CD14-positive monocyte (primary cell): ENCODE results near the gene TRAPPC5. TPM values are rescaled to one million over a fixed set of nuclear protein-coding genes. Genes with fewer than 3 reads are reported as not detected.

ENCODE experiments used
- DNase-seq, 3 donors: peaks; one replicate each; pipeline ENCODE4 v3.0.0-alpha.2; 2011 to 2022
- H2AFZ ChIP-seq: 2 replicates; pipeline ENCODE4 v1.6.0; 2012; ENCODE audit warnings: mild to moderate bottlenecking, low read depth, low read length, inconsistent platforms; ENCODE audit not compliant: insufficient read depth, poor library complexity, severe bottlenecking
- H3K27ac ChIP-seq, 2 donors: 1 replicate in 1 of 2; 2 replicates in 1 of 2; pipeline ENCODE4 v1.5.1; 2012 to 2013; ENCODE audit warnings: low read length in 2 of 2, control low read depth in 1 of 2, inconsistent platforms in 1 of 2, low read depth in 1 of 2, mild to moderate bottlenecking in 1 of 2
- H3K27me3 ChIP-seq, 2 donors: one replicate each; pipeline versions ENCODE4 v1.6.0 to v1.6.1; 2011 to 2013; ENCODE audit warnings: low read length in 2 of 2; ENCODE audit not compliant: control insufficient read depth in 2 of 2, insufficient read depth in 2 of 2
- H3K36me3 ChIP-seq, 2 donors: replicated peaks in 1 of 2; 1 replicate in 1 of 2; 2 replicates in 1 of 2; pipeline versions ENCODE4 v1.5.1 to v1.6.1; 2012 to 2013; ENCODE audit warnings: low read length in 2 of 2, control low read depth in 1 of 2, inconsistent platforms in 1 of 2, mild to moderate bottlenecking in 1 of 2; ENCODE audit not compliant: insufficient read depth in 2 of 2, control insufficient read depth in 1 of 2
- H3K4me1 ChIP-seq, 2 donors: 1 replicate in 1 of 2; 2 replicates in 1 of 2; pipeline versions ENCODE4 v1.5.1 to v1.6.1; 2012 to 2013; ENCODE audit warnings: low read length in 2 of 2, control low read depth in 1 of 2, inconsistent platforms in 1 of 2, mild to moderate bottlenecking in 1 of 2, moderate library complexity in 1 of 2; ENCODE audit not compliant: insufficient read depth in 2 of 2, control insufficient read depth in 1 of 2
- H3K4me2 ChIP-seq: replicated peaks from 2 replicates; pipeline ENCODE3; 2012; ENCODE audit warnings: low read length, moderate library complexity, mild to moderate bottlenecking; ENCODE audit not compliant: poor library complexity, severe bottlenecking; ENCODE audit errors: extremely low read depth
- H3K4me3 ChIP-seq, 3 experiments: fragments of 200-600 bp in 1 of 3; sonication (generic) in 1 of 3; replicated peaks in 1 of 3; 1 replicate in 2 of 3; 2 replicates in 1 of 3; pipeline ENCODE4 v1.5.1; 2011 to 2013; ENCODE audit warnings: low read length in 3 of 3, mild to moderate bottlenecking in 3 of 3, control low read depth in 2 of 3, low read depth in 2 of 3, inconsistent platforms in 1 of 3, moderate library complexity in 1 of 3
- H3K79me2 ChIP-seq: 2 replicates; pipeline ENCODE4 v1.6.0; 2012; ENCODE audit warnings: mild to moderate bottlenecking, control low read depth, inconsistent platforms, low read length, moderate library complexity; ENCODE audit not compliant: insufficient read depth
- H3K9ac ChIP-seq: 2 replicates; pipeline ENCODE4 v1.6.0; 2017; ENCODE audit warnings: low read length, mild to moderate bottlenecking; ENCODE audit not compliant: insufficient read depth, poor library complexity, severe bottlenecking
- H3K9me3 ChIP-seq, 2 donors: replicated peaks in 1 of 2; 1 replicate in 1 of 2; 2 replicates in 1 of 2; pipeline versions ENCODE4 v1.5.1 to v1.6.1; 2012 to 2013; ENCODE audit warnings: low read length in 2 of 2, control low read depth in 1 of 2; ENCODE audit not compliant: control insufficient read depth in 1 of 2, insufficient read depth in 1 of 2
- H4K20me1 ChIP-seq: 2 replicates; pipeline ENCODE4 v1.6.0; 2012; ENCODE audit warnings: mild to moderate bottlenecking, low read length, control low read depth, moderate library complexity; ENCODE audit not compliant: insufficient read depth
- H3K27ac Mint-ChIP-seq, 7 donors: one replicate each; pipeline ENCODE4 v1.8.0; 2020; ENCODE audit warnings: mild to moderate bottlenecking in 7 of 7, mixed read lengths in 7 of 7, moderate library complexity in 6 of 7, inconsistent platforms in 2 of 7
- H3K27me3 Mint-ChIP-seq, 3 donors: one replicate each; pipeline ENCODE4 v1.8.0; 2021 to 2022; ENCODE audit warnings: low read depth in 3 of 3, mild to moderate bottlenecking in 3 of 3, mixed read lengths in 3 of 3, moderate library complexity in 3 of 3, inconsistent platforms in 1 of 3
- H3K36me3 Mint-ChIP-seq, 2 donors: one replicate each; pipeline ENCODE4 v1.8.0; 2020; ENCODE audit warnings: mixed read lengths in 2 of 2, inconsistent platforms in 1 of 2, mild to moderate bottlenecking in 1 of 2
- H3K4me1 Mint-ChIP-seq: one replicate; pipeline ENCODE4 v1.8.0; 2020; ENCODE audit warnings: mild to moderate bottlenecking, mixed read lengths
- H3K4me3 Mint-ChIP-seq, 2 donors: one replicate each; pipeline ENCODE4 v1.8.0; 2020; ENCODE audit warnings: mild to moderate bottlenecking in 2 of 2, mixed read lengths in 2 of 2, moderate library complexity in 1 of 2
- H3K9me3 Mint-ChIP-seq, 7 donors: one replicate each; pipeline ENCODE4 v1.8.0; 2020 to 2022; ENCODE audit warnings: mixed read lengths in 7 of 7, mild to moderate bottlenecking in 6 of 7, moderate library complexity in 6 of 7, inconsistent platforms in 2 of 7
- CTCF ChIP-seq: fragments of 200-600 bp; IDR thresholded peaks from one replicate; pipeline ENCODE4 v1.8.0; 2022; ENCODE audit warnings: antibody characterized with exemption, mild to moderate bottlenecking
- WGBS: methylation state at CpG from one replicate; pipeline ENCODE4 v1.1.5; 2013; ENCODE audit warnings: missing lambda C conversion rate; ENCODE audit not compliant: insufficient coverage; 5-methylcytosine and 5-hydroxymethylcytosine counted together
- intact Hi-C, 2 donors: fragments of 100-400 bp; cut with micrococcal nuclease; formaldehyde crosslinking; loops; one replicate each; pipeline versions ENCODE4 v1.15.0 to v1.15.1; 2023
- polyA plus RNA-seq, 3 donors: library from polyadenylated mRNA; depleted of rRNA in 1 of 3; unstranded in 2 of 3; stranded (reverse) in 1 of 3; fragments of 300-500 nt in 2 of 3; fragments of >200 nt in 1 of 3; fragmentation: Illumina TruSeq in 2 of 3; gene quantifications; 1 replicate in 2 of 3; 2 replicates in 1 of 3; pipeline ENCODE4 v1.2.3, GENCODE V29; 2012 to 2021

TRAPPC5 gene
- polyA plus RNA-seq, 3 donors = 126 to 449 (median 414) TPM

- H3K36me3 Mint-ChIP-seq = peaks cover 0 to 3% of the 10 kb centered on the region in 2 donors
- Histone ChIP-seq H3K4me1 (peaks cover 80 to 84% of the 10 kb centered on the region in 2 donors), H3K36me3 (no peaks in the 10 kb centered on the region), H3K27ac (peak overlapping the region; percentile 92 to 98), H2AFZ (peak overlapping the region; percentile 73), H3K4me3 (peak overlapping the region in 1 of 3 experiments; percentile 67), H4K20me1 (no peaks in the 10 kb centered on the region), H3K9me3 (no peaks in the 10 kb centered on the region), H3K4me2 (peak overlapping the region; percentile 75), H3K27me3 (no peaks in the 10 kb centered on the region), H3K79me2 (no peaks in the 10 kb centered on the region), H3K9ac (peak overlapping the region; percentile 76)
- no peaks in the 10 kb centered on the region for H3K9me3 Mint-ChIP-seq
- H3K27ac Mint-ChIP-seq = peak overlapping the region; percentile 98 to 100 (median 99)
- intact Hi-C loops = loop anchor here in 1 of 2 donors (2.0 kb wide), 1 partner anchor 52 kb away; no protein-coding TSS in a partner anchor
- peak overlapping the region in 1 of 2 donors; percentile 85 for H3K4me3 Mint-ChIP-seq
- no peak for TF ChIP-seq CTCF
- peaks cover 75% of the 10 kb centered on the region for H3K4me1 Mint-ChIP-seq
- 9% methylated on average over 5 of the region's 8 CpGs for WGBS
- peak in 2 of 3 donors; percentile 29 to 65 for DNase-seq
- peaks cover 0 to 5% (median 4%) of the 10 kb centered on the region in 3 donors for H3K27me3 Mint-ChIP-seq
These were observed 26.4 kb downstream of the TRAPPC5 start for GRCh38 chr19:7706955-7707456.

GRCh38 chr19:7709932-7710460 lies 29.4 kb downstream of the TRAPPC5 start:
- Mint-ChIP-seq H3K9me3 (peaks cover 0 to 2% (median 0%) of the 10 kb centered on the region in 7 donors), H3K27ac (peak overlapping the region in 5 of 7 donors; percentile 3 to 82 (median 77)), H3K4me1 (peaks cover 64% of the 10 kb centered on the region), H3K27me3 (peaks cover 0 to 4% (median 4%) of the 10 kb centered on the region in 3 donors), H3K36me3 (peaks cover 0 to 3% of the 10 kb centered on the region in 2 donors), H3K4me3 (no peak overlapping the region)
- no peaks in the 10 kb centered on the region for H3K36me3 ChIP-seq
- DNase-seq = no peak
- no peaks in the 10 kb centered on the region for H3K9me3 ChIP-seq
- no peaks in the 10 kb centered on the region for H3K79me2 ChIP-seq
- H4K20me1 ChIP-seq = no peaks in the 10 kb centered on the region
- H3K9ac ChIP-seq = no peak overlapping the region
- H3K4me3 ChIP-seq = no peak overlapping the region
- no peaks in the 10 kb centered on the region for H3K27me3 ChIP-seq
- WGBS = 100% methylated on average over 2 of the region's 10 CpGs
- peaks cover 76% of the 10 kb centered on the region in 2 donors for H3K4me1 ChIP-seq
- no peak for TF ChIP-seq CTCF
- H3K4me2 ChIP-seq = no peak overlapping the region
- peak overlapping the region; percentile 16 to 54 for H3K27ac ChIP-seq
- peak overlapping the region; percentile 46 for H2AFZ ChIP-seq
- intact Hi-C loops = no loop called here
